Measurements from ENCODE around the gene DDAH2.
A peak's percentile ranks its signal among the peaks of the same experiment; 100 is the strongest.

- TF ChIP-seq POLR2AphosphoS5 (IDR thresholded peaks at IDR 0.05; ENCODE audit: low read depth, low read length) (peak; percentile 65; the same call in 1 of the 2 replicates), TAF1 (IDR thresholded peaks at IDR 0.05; ENCODE audit: borderline replicate concordance, insufficient read depth, low read length) (no peak), SIN3A (IDR thresholded peaks at IDR 0.05; ENCODE audit: borderline replicate concordance, insufficient read depth, low read length) (no peak), REST (IDR thresholded peaks at IDR 0.05; ENCODE audit: insufficient read depth in 1 of 2, low read depth in 2 of 2, low read length in 2 of 2) (0 out of 4 replicates have a peak, but pooled peaks of 1 of the 2 experiments have one; percentile 52)
Measured at GRCh38 chr6:31740397-31741223, 11.5 kb upstream of the DDAH2 start.
